Breast epithelium (tissue), 4 donors: Measurements from ENCODE around the gene CTTNBP2. TPM values are rescaled to one million over a fixed set of nuclear protein-coding genes. Genes with fewer than 3 reads are reported as not detected.

Experiments used
- DNase-seq, 2 donors: peaks; one replicate each; pipeline ENCODE4 v3.0.0-alpha.2; 2019; ENCODE audit warnings: low spot score in 2 of 2
- H3K27ac ChIP-seq, 2 donors: fragments of 200-600 bp; sonication (generic) in 1 of 2; one replicate each; pipeline ENCODE4 v1.5.1; 2016 to 2019; ENCODE audit warnings: mild to moderate bottlenecking in 1 of 2
- H3K27me3 ChIP-seq, 2 donors: fragments of 200-600 bp; sonication (generic) in 1 of 2; one replicate each; pipeline versions ENCODE4 v1.5.1 to v1.6.0; 2017 to 2019; ENCODE audit warnings: control low read depth in 1 of 2, mild to moderate bottlenecking in 1 of 2
- H3K36me3 ChIP-seq: fragments of 200-600 bp; one replicate; pipeline ENCODE4 v1.5.1; 2019
- H3K4me1 ChIP-seq, 2 donors: fragments of 200-600 bp; sonication (generic); one replicate each; pipeline ENCODE4 v1.5.1; 2016 to 2019; ENCODE audit warnings: control low read depth in 1 of 2
- H3K4me3 ChIP-seq, 3 donors: fragments of 200-600 bp; sonication (generic); 1 replicate in 2 of 3; 2 replicates in 1 of 3; pipeline ENCODE4 v1.5.1; 2016 to 2019; ENCODE audit warnings: mild to moderate bottlenecking in 3 of 3, moderate library complexity in 2 of 3
- H3K9me3 ChIP-seq, 2 donors: fragments of 200-600 bp; sonication (generic) in 1 of 2; one replicate each; pipeline ENCODE4 v1.5.1; 2016 to 2019; ENCODE audit warnings: control low read depth in 1 of 2
- POLR2A ChIP-seq: fragments of 450-650 bp; IDR thresholded peaks from one replicate; pipeline ENCODE4 v1.6.1; 2016; ENCODE audit warnings: antibody characterized with exemption, mild to moderate bottlenecking, moderate library complexity
- POLR2AphosphoS5 ChIP-seq, 3 donors: sonication (generic); formaldehyde crosslinking; IDR thresholded peaks; one replicate each; pipeline ENCODE4 v1.6.1; 2017; ENCODE audit warnings: antibody characterized with exemption in 3 of 3
- intact Hi-C: fragments of 100-400 bp; cut with DNase I; formaldehyde crosslinking; loops from one replicate; pipeline ENCODE4 v1.15.1; 2023; ENCODE audit warnings: low total_unique reads
- total RNA-seq, 3 donors: library from RNA; depleted of rRNA; stranded (reverse); fragments of >200 nt; gene quantifications; one replicate each; pipeline ENCODE4 v1.1.0, GENCODE V29; 2016
- TF ChIP-seq, protein P1 (sequence below), 3 donors: fragments of 450-650 bp; IDR thresholded peaks; one replicate each; pipeline ENCODE4 v1.5.1; 2016 to 2017; ENCODE audit warnings: antibody characterized with exemption in 3 of 3, mild to moderate bottlenecking in 3 of 3, moderate library complexity in 3 of 3

The CTTNBP2 gene
- total RNA-seq, 3 donors from 2014 or later = 8.8 to 37.0 (median 13.8) TPM

DNA sequence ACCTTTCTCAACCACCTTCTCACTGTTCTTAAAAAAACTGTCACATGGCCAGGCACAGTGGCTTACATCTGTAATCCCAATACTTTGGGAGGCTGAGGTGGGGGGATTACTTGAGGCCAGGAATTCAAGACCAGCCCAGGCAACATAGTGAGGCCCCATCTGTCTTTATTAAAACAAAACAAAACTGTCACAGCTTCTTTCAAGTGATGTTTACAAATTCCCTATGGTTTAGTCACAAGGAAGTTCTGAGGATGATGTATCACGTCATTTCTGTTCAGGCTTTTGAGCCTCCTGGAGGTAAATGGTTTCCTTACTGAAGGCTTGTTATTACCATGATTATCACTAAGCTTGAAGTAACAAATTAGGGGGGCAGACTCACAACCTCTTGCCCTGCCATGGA is 207.2 kb downstream of the CTTNBP2 start:
- H3K4me1 ChIP-seq = no peaks in the 10 kb centered on the region
- intact Hi-C loops = no loop called here
- TF ChIP-seq POLR2AphosphoS5 (IDR thresholded peaks at IDR 0.05) (no peak), POLR2A (no peak)
- TF ChIP-seq, protein P1, sequence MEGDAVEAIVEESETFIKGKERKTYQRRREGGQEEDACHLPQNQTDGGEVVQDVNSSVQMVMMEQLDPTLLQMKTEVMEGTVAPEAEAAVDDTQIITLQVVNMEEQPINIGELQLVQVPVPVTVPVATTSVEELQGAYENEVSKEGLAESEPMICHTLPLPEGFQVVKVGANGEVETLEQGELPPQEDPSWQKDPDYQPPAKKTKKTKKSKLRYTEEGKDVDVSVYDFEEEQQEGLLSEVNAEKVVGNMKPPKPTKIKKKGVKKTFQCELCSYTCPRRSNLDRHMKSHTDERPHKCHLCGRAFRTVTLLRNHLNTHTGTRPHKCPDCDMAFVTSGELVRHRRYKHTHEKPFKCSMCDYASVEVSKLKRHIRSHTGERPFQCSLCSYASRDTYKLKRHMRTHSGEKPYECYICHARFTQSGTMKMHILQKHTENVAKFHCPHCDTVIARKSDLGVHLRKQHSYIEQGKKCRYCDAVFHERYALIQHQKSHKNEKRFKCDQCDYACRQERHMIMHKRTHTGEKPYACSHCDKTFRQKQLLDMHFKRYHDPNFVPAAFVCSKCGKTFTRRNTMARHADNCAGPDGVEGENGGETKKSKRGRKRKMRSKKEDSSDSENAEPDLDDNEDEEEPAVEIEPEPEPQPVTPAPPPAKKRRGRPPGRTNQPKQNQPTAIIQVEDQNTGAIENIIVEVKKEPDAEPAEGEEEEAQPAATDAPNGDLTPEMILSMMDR (IDR thresholded peaks at IDR 0.05) = no peak
- H3K27me3 ChIP-seq = no peaks in the 10 kb centered on the region
- no peak overlapping the region for H3K4me3 ChIP-seq
- H3K27ac ChIP-seq = no peak overlapping the region
- no peaks in the 10 kb centered on the region for H3K9me3 ChIP-seq
- H3K36me3 ChIP-seq = no peaks in the 10 kb centered on the region
- DNase-seq = no peak

DNA sequence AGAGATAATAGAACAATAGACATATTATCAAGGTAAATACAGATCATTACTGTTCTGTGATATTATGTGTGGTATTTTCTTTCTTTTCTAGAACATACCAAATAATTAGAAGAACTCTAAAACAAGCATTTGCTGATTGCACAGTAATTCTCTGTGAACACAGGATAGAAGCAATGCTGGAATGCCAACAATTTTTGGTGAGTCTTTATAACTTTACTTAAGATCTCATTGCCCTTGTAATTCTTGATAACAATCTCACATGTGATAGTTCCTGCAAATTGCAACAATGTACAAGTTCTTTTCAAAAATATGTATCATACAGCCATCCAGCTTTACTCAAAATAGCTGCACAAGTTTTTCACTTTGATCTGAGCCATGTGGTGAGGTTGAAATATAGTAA is 207.9 kb downstream of the CTTNBP2 start:
- H3K36me3 ChIP-seq = no peaks in the 10 kb centered on the region
- H3K4me3 ChIP-seq = no peak overlapping the region
- DNase-seq = no peak
- intact Hi-C loops = no loop called here
- no peaks in the 10 kb centered on the region for H3K4me1 ChIP-seq
- H3K9me3 ChIP-seq = no peaks in the 10 kb centered on the region
- no peak for TF ChIP-seq POLR2A
- no peak for TF ChIP-seq POLR2AphosphoS5 (IDR thresholded peaks at IDR 0.05)
- TF ChIP-seq, protein P1 (IDR thresholded peaks at IDR 0.05) = no peak
- H3K27me3 ChIP-seq = no peaks in the 10 kb centered on the region
- no peak overlapping the region for H3K27ac ChIP-seq

DNA sequence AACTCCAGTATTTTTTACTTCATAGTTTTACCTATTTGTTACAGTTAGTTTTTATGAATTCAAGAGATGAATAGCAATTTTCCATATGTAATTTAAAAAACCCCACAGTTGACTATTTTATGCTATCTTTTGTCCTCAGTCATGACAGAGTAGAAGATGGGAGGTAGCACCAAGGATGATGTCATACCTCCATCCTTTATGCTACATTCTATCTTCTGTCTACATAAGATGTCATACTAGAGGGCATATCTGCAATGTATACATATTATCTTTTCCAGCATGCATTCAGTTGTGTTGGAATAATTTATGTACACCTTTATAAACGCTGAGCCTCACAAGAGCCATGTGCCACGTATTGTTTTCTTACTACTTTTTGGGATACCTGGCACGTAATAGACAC is 209.2 kb downstream of the CTTNBP2 start:
- Histone ChIP-seq H3K4me1 (no peaks in the 10 kb centered on the region), H3K4me3 (no peak overlapping the region), H3K27me3 (no peaks in the 10 kb centered on the region), H3K9me3 (no peaks in the 10 kb centered on the region), H3K36me3 (no peaks in the 10 kb centered on the region), H3K27ac (no peak overlapping the region)
- intact Hi-C loops = no loop called here
- no peak for DNase-seq
- TF ChIP-seq, protein P1 (IDR thresholded peaks at IDR 0.05) = no peak
- TF ChIP-seq POLR2AphosphoS5 (IDR thresholded peaks at IDR 0.05) (no peak), POLR2A (no peak)

DNA sequence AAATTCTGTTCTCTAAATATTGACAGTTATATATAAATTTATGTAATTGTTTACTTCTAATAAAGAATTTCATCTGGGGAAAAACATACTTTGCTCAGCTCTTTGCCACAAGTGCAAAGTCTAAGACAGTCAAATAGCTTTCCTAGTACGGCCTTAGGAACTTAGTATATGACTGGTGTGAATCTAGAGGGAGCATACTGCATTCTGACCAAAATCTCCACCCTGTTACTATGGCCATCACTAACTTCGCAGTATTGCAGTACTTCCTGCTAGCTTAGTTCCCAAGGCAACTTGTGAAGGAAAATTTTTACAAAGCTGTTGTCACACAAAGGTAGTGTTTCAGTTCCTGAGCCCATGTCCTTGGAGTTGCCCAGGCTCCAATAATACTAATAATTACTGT is 211.9 kb downstream of the CTTNBP2 start:
- H3K27ac ChIP-seq = no peak overlapping the region
- H3K4me1 ChIP-seq = no peaks in the 10 kb centered on the region
- TF ChIP-seq, protein P1 (IDR thresholded peaks at IDR 0.05) = no peak
- no peak overlapping the region for H3K4me3 ChIP-seq
- DNase-seq = no peak
- H3K36me3 ChIP-seq = no peaks in the 10 kb centered on the region
- H3K27me3 ChIP-seq = no peaks in the 10 kb centered on the region
- intact Hi-C loops = no loop called here
- no peaks in the 10 kb centered on the region for H3K9me3 ChIP-seq
